Umbilical cord (tissue), 2 donors: Measurements from ENCODE around the gene ETV3. TPM values are rescaled to one million over a fixed set of nuclear protein-coding genes. Genes with fewer than 3 reads are reported as not detected.

Source experiments
- DNase-seq: peaks from one replicate; pipeline ENCODE4 v3.0.0-alpha.2; 2015; ENCODE audit warnings: low spot score
- total RNA-seq: library from RNA; depleted of rRNA; stranded (reverse); fragments of >200 nt; gene quantifications from one replicate; pipeline ENCODE4 v1.2.3, GENCODE V29; 2014; ENCODE audit warnings: low replicate concordance; ENCODE audit not compliant: insufficient read depth

The ETV3 gene
- total RNA-seq, 1 donor from 2014 or later: 61.6 TPM

DNA sequence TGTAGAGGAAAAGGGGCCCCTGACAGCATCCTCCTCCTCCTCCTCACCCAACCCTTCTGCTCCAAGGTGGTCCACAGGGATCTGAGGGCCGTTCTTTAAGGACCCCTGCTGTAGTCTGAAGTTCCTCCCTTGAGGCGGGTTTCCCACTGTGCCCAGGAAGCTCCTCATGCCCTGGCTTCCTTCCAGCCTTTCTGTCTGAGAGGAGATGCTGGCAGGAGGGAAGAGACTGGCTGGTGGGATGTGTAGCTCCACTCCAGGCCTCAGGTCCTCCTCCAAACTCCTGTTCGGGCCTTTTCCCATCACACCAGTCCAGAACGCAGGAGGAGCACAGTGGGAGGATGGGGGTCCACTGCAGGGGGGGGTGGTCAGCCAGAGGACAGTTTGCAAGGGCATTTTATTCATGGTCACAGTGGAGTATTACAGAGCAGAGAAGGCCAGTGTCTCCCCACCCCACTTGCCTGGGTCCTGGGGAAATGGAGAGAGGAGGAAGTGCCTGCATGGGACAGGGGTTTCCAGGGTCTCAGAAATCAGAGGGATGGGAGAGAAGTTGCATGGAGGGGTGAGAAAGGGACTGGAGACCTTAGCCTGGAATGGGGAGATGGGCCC is 46.4 kb downstream of the ETV3 start:
- DNase-seq: no peak

DNA sequence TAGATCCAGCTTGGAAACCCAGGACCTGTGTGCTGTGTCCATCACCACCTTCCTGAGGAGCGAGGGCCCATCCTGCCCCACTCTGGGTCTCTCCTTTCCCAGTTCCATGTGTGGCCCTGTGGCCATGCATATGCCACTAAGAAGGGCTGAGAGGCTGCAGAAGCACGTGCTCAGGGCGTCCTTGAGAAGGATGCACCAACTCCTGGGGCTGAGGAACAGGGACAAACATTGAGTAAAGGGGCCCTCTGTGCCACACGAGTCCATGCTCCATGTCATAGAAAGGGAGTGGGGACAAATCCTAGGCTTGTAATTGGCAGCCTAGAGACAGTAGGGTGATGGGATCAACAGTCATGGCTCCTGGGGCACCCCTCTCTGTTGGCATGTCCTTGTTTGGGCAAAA is 47.0 kb downstream of the ETV3 start:
- DNase-seq: no peak

DNA sequence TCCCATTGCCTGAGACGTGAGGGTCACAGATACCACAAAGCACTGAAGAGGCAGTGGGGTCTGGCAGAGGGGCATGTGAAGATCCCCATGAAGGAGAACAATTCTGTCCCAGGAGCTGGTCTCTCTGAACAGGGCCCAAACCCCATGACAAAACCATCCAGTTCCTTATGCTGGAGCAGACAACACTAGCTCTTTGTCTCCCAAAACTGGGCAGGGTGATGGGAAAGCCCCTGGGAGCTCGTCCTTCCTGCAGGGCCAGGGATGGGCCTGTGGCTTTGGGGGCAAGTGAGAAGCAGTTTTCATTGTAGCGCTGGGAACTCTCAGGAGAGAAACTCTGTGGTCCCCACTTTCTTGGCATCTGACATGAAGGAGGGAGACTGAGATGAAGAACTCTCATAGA is 47.4 kb downstream of the ETV3 start:
- DNase-seq: no peak

DNA sequence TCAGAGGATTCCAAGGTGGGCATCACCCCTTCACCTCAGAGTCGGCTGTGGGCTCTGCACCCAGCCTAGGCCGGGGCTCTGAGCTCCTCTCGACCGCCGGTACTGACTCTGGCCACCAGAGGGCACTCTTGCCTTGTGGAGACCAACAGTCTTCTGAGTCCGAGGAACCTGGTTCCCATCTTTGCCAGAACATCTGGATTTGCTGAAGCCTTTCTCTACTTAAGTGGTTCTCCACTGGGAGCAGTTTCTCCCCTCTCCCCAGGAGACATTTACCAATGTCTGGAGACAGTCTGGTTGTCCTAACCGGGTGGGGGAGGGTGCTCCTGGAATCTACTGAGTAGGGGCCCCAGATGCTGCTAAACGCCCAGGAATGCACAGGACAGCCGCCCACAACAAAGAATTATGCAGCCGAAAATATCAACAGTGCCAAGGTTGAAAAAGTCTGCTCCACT is 48.0 kb downstream of the ETV3 start:
- DNase-seq: peak; percentile 97

DNA sequence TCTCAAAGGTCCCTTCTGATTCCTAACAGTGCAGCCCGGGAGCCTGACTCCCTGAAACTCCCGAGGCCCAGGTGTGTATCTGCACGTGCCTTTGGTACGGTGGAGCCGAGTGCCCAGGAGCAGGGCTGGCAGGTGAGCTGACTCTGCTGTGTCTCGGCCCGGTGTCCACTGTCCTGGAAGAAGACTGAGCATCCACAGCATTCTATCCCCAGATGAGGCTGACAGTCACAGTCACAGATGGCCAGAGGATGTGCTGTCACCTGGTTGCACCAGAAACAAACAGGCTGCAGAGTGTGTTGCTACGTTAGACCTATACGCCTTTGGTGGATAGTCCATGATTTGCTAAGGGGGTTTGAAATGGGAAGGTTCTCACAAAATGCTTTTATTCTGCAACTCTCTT is 48.4 kb downstream of the ETV3 start:
- DNase-seq: no peak

DNA sequence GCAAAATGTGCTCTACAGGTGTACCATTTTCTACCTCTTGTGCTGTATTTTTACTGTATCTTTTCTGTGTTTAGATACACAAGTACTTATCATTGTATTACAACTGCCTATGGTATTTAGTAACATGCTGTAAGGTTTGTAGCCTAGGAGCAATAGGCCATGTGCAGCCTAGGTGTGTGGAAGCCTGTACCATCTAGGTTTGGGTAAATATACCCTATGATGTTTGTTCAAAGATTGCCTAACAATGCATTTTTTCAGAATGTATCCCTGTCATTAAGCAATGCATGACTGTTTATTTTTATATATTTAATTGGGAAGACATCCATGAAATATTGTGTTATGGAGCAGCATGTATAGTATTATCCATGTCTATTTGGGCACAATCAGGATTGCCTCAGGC is 49.6 kb downstream of the ETV3 start:
- no peak for DNase-seq

DNA sequence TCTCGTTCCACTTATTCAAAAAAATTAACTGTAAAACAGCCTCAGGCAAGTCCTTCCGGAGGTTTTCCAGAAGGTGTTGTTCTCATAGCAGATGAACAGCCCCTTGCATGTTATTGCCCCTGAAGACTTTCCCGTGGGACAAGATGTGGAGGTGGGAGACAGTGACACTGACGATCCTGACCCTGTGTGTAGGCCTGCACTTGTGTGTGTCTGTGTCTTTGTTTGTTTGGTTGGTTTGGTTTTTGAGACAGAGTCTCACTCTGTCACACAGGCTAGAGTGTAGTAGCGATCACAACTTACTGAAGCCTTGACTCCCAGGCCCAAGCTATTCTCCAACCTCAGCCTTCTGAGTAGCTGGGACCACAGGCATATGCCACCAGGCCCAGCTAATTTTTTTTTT is 51.2 kb downstream of the ETV3 start:
- no peak for DNase-seq

DNA sequence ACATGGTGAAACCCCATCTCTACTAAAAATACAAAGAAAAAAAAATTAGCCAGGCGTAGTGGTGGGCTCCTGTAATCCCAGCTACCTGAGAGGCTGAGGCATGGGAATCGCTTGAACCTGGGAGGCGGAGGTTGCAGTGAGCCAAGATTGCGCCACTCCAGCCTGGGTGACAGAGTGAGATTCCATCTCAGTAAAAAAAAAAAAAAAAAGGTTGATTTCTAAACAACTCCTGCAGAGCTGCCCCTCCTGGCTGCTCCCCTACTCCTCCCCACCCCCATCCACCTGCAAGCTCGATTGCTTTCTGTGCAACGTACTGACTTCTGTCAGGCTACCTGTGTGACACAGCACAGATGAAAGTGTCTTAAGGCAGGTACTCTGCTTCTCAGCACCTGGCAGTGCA is 51.9 kb downstream of the ETV3 start:
- DNase-seq: no peak

DNA sequence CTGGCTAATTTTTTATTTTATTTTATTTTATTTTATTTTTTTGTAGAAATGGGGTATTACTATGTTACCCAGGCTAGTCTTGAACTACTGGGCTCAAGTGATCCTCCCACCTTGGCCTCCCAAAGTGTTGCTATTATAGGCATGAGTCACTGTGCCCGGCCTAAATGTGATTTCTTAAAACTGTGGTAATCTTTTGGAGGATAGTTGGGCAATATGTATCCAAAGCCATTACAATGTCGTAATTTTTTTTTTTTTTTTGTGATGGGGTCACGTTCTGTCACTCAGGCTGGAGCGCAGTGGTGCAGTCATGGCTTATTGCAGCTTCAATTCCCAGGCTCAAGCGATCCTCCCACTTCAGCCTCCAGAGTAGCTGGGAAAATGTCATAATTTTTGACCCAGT is 52.8 kb downstream of the ETV3 start:
- DNase-seq: no peak

DNA sequence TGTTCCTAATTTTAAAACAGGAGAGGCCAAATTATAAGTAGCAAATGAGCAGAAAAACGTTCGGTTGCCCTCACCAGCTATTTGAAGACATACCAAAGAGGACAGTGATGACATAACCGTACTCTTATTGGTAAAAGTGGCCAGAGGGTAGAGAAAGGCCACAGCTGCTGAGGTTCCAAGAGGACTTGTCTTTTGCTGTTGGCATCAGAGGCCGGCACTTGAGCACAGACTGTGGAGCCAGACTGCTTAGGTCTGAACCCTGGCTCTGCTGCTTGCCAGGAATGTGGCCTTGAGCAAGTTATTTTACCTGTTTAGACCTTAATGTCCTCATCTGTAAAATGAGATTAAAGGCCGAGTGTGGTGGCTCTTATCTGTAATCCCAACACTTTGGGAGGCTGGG is 53.5 kb downstream of the ETV3 start:
- no peak for DNase-seq

DNA sequence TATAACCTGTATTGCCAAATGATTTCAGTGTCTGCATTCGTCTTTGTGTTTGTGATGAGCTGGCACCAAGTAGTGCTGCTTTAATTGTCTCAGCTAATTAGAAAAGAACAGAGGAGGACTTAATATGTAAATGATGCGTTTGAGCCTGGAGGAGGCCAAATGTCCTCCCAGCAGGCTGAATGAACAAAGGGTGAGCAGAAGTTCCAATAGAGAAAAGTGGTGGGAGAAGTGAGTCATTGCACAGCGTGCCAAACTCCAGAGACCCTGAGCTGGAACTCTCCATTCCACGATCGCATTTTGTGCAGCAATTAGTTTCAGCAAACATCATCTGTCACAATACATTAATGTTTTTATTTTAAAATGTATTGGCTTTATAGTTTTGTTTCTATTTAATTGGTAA is 56.5 kb downstream of the ETV3 start:
- DNase-seq: no peak

DNA sequence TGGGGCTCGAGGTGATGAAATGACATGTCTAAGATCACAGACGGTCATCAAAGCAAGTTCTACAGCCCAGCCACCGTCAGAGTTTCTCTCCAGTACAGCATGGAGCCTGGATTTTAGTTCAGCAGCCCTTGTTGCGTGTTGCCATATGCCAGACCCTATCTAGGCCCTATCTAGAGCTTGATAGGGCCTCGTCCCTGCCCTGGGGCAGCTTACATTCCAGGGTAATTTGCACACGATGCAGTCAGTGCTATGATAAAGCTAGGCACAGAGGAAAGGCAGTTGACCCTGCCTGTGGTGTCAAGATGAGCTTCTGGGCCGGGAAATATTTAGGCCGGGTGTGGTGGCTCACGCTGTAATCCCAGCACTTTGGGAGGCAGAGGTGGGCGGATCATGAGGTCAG is 57.5 kb downstream of the ETV3 start:
- no peak for DNase-seq

DNA sequence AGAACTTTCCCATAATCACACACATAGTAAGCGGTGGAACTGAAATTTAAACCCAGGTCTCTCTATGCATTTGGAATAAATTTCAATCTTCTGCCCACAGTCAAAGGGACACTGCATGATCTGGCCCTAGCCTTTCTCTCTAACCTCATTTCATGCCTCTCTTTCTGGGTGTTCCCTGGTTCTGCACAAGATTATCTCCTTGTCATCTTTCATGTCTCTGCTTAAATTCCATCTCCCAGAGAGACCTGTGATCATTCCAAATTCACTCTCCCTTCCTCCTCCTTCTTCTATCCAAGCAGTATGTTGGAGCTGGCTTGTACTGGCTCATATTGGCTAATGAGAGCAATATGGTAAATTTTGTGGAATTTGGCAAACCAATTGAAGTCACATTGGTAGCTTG is 60.8 kb downstream of the ETV3 start:
- DNase-seq: no peak

DNA sequence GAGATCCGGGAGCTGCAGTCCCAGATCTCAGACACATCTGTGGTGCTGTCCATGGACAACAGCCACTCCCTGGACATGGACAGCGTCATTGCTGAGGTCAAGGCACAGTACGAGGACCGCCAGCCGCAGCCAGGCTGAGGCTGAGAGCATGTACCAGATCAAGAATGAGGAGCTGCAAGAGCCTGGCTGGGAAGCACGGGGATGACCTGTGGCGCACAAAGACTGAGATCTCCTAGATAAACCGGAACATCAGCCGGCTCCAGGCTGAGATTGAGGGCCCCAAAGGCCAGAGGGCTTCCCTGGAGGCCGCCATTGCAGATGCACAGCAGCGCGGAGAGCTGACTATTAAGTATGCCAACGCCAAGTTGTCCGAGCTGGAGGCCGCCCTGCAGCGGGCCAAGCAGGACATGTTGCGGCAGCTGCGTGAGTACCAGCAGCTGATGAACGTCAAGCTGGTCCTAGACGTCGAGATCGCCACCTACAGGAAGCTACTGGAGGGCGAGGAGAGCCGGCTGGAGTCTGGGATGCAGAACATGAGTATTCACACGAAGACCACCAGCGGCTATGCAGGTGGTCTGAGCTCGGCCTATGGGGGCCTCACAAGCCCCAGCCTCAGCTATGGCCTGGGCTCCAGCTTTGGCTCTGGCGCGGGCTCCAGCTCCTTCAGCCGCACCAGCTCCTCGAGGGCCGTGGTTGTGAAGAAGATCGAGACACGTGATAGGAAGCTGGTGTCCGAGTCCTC is 64.1 kb downstream of the ETV3 start:
- DNase-seq: peak; percentile 67

Other genes starting within 250 kb of the ETV3 start
- 1.9 TPM for gene PEAR1, start 244.7 kb downstream of the ETV3 start, total RNA-seq
- not detected for gene LRRC71, start 217.8 kb downstream of the ETV3 start, total RNA-seq
- 18.5 TPM for gene ARHGEF11, start 92.7 kb downstream of the ETV3 start, total RNA-seq
- gene ETV3L, start 38.6 kb downstream of the ETV3 start, total RNA-seq: not detected